CD4-positive, alpha-beta T cell (primary cell): ENCODE results near the gene ZC3H18. TPM values are rescaled to one million over a fixed set of nuclear protein-coding genes. Genes with fewer than 3 reads are reported as not detected.

Experiments
- ATAC-seq: fragments of 200-7000 bp; cut with Tn5 transposase; one replicate; pipeline ENCODE4 v1.10.0; 2022; ENCODE audit warnings: mild to moderate bottlenecking; ENCODE audit not compliant: poor library complexity
- CTCF ChIA-PET: fragments of 350-600 bp; sonication (Branson Sonifier 250); formaldehyde crosslinking; loops from one replicate; lab custom pipeline; 2021; ENCODE audit warnings: antibody characterized with exemption, inconsistent platforms; lab: Charles Lee
- POLR2A ChIA-PET: fragments of 350-600 bp; sonication (Branson Sonifier 250); formaldehyde crosslinking; loops from one replicate; lab custom pipeline; 2021; ENCODE audit warnings: antibody characterized with exemption, inconsistent platforms; lab: Charles Lee
- DNase-seq, 14 experiments: peaks; one replicate each; pipeline ENCODE4 v3.0.0-alpha.2; 2013 to 2020; ENCODE audit warnings: mixed read lengths in 2 of 14
- H3K27ac ChIP-seq, 2 donors: one replicate each; pipeline versions ENCODE4 v1.5.1 to v1.7.0; 2013; ENCODE audit warnings: low read length in 2 of 2, low read depth in 1 of 2, mild to moderate bottlenecking in 1 of 2
- H3K27me3 ChIP-seq, 2 experiments: 1 replicate in 1 of 2; 2 replicates in 1 of 2; pipeline versions ENCODE4 v1.6.1 to v1.7.0; 2013; ENCODE audit warnings: low read length in 2 of 2, control low read depth in 1 of 2, mild to moderate bottlenecking in 1 of 2, moderate library complexity in 1 of 2; ENCODE audit not compliant: insufficient read depth in 2 of 2, control insufficient read depth in 1 of 2
- H3K36me3 ChIP-seq: one replicate; pipeline ENCODE4 v1.6.1; 2013; ENCODE audit warnings: low read length, control low read depth; ENCODE audit not compliant: insufficient read depth
- H3K4me1 ChIP-seq: one replicate; pipeline ENCODE4 v1.6.1; 2013; ENCODE audit warnings: low read length, control low read depth; ENCODE audit not compliant: insufficient read depth
- H3K4me3 ChIP-seq: one replicate; pipeline ENCODE4 v1.5.1; 2013; ENCODE audit warnings: mild to moderate bottlenecking, low read length, moderate library complexity
- H3K9me3 ChIP-seq, 2 experiments: 1 replicate in 1 of 2; 2 replicates in 1 of 2; pipeline versions ENCODE4 v1.6.1 to v1.7.0; 2013; ENCODE audit warnings: low read length in 2 of 2, mild to moderate bottlenecking in 2 of 2, control low read depth in 1 of 2, moderate library complexity in 1 of 2; ENCODE audit not compliant: control insufficient read depth in 1 of 2, insufficient read depth in 1 of 2
- H3K27ac Mint-ChIP-seq: one replicate; pipeline ENCODE4 v1.8.0; 2020; ENCODE audit warnings: mixed read lengths
- H3K27me3 Mint-ChIP-seq: one replicate; pipeline ENCODE4 v1.8.0; 2021; ENCODE audit warnings: mixed read lengths
- H3K36me3 Mint-ChIP-seq: one replicate; pipeline ENCODE4 v1.8.0; 2021; ENCODE audit warnings: low read depth, mixed read lengths
- H3K4me1 Mint-ChIP-seq: one replicate; pipeline ENCODE4 v1.8.0; 2021; ENCODE audit warnings: low read depth, mixed read lengths
- H3K4me3 Mint-ChIP-seq: one replicate; pipeline ENCODE4 v1.8.0; 2020; ENCODE audit warnings: mild to moderate bottlenecking, mixed read lengths
- H3K9me3 Mint-ChIP-seq: one replicate; pipeline ENCODE4 v1.8.0; 2020; ENCODE audit warnings: mixed read lengths
- CTCF ChIP-seq: fragments of 200-600 bp; IDR thresholded peaks from one replicate; pipeline ENCODE4 v1.8.0; 2022; ENCODE audit warnings: antibody characterized with exemption, mild to moderate bottlenecking
- intact Hi-C, 2 experiments: fragments of 100-400 bp; cut with DNase I in 1 of 2; cut with micrococcal nuclease in 1 of 2; formaldehyde crosslinking; loops; one replicate each; pipeline versions ENCODE4 v1.15.1 to v1.9.0; 2023 to 2025; cut with DNase I, micrococcal nuclease
- total RNA-seq, 174 experiments: library from RNA in 2 of 174; stranded (reverse) in 2 of 174; gene quantifications; one replicate each; pipeline ENCODE4 v1.2.3 and lab custom pipeline; 2021 to 2026

Gene ZC3H18
- total RNA-seq, 2 experiments from 2014 or later: 92.6 to 93.7 TPM

GRCh38 chr16:88568710-88569613 is 1.2 kb upstream of the ZC3H18 start:
- POLR2A ChIA-PET: interaction anchor here (2.4 kb wide), 1 partner anchor 134 kb away, joined by 38 read pairs; no protein-coding TSS in a partner anchor
- ATAC-seq: no peak
- no peaks in the 10 kb centered on the region for H3K27me3 ChIP-seq
- no peak for TF ChIP-seq CTCF
- intact Hi-C loops: loop anchor here in 1 of 2 experiments (10.0 kb wide), 2 partner anchors 374 to 614 kb away; partner anchors contain the start of gene BANP
- no peaks in the 10 kb centered on the region for H3K9me3 ChIP-seq
- H3K36me3 ChIP-seq: peaks cover 16% of the 10 kb centered on the region
- Mint-ChIP-seq H3K9me3 (no peaks in the 10 kb centered on the region), H3K27me3 (no peaks in the 10 kb centered on the region), H3K27ac (peak overlapping the region; percentile 87), H3K4me1 (peaks cover 33% of the 10 kb centered on the region), H3K4me3 (peak overlapping the region; percentile 87), H3K36me3 (peaks cover 25% of the 10 kb centered on the region)
- CTCF ChIA-PET: interaction anchor here (1.8 kb wide), 1 partner anchor 116 kb away, joined by 7 read pairs; no protein-coding TSS in a partner anchor
- H3K4me1 ChIP-seq: peaks cover 27% of the 10 kb centered on the region
- DNase-seq: no peak
- H3K4me3 ChIP-seq: peak overlapping the region; percentile 63
- peak overlapping the region in 1 of 2 donors; percentile 78 for H3K27ac ChIP-seq

- Histone ChIP-seq H3K27ac (peak overlapping the region; percentile 44 to 78), H3K27me3 (no peaks in the 10 kb centered on the region), H3K4me3 (peak overlapping the region; percentile 63), H3K4me1 (peaks cover 31% of the 10 kb centered on the region), H3K36me3 (peaks cover 21% of the 10 kb centered on the region), H3K9me3 (no peaks in the 10 kb centered on the region)
- H3K4me3 Mint-ChIP-seq: peak overlapping the region; percentile 87
- ChIA-PET POLR2A (interaction anchor here (0.6 to 2.4 kb wide), 25 partner anchors 13 to 804 kb away, joined by 3 to 38 read pairs (median 4); partner anchors contain the start of genes APRT, BANP, CYBA and KLHDC4), CTCF (interaction anchor here (1.5 to 1.8 kb wide), 2 partner anchors 116 to 288 kb away, joined by 5 to 7 read pairs; partner anchors contain the start of genes GALNS and TRAPPC2L)
- H3K27me3 Mint-ChIP-seq: no peaks in the 10 kb centered on the region
- DNase-seq (peak in 1 of 14 experiments; percentile 16), ATAC-seq (peak; percentile 25)
- intact Hi-C loops: loop anchor here in 1 of 2 experiments (10.0 kb wide), 2 partner anchors 375 to 615 kb away; partner anchors contain the start of gene BANP
- H3K4me1 Mint-ChIP-seq: peaks cover 33% of the 10 kb centered on the region
- peaks cover 27% of the 10 kb centered on the region for H3K36me3 Mint-ChIP-seq
- TF ChIP-seq CTCF: no peak
- H3K9me3 Mint-ChIP-seq: no peaks in the 10 kb centered on the region
- peak overlapping the region; percentile 87 for H3K27ac Mint-ChIP-seq
Measured at GRCh38 chr16:88569614-88569984, 604 bp upstream of the ZC3H18 start.

GRCh38 chr16:88570691-88571092 is 489 bp downstream of the ZC3H18 start:
- Histone ChIP-seq H3K4me3 (peak overlapping the region; percentile 65), H3K4me1 (peaks cover 31% of the 10 kb centered on the region), H3K27ac (peak overlapping the region; percentile 64 to 78), H3K9me3 (no peaks in the 10 kb centered on the region), H3K27me3 (no peaks in the 10 kb centered on the region), H3K36me3 (peaks cover 27% of the 10 kb centered on the region)
- peaks cover 36% of the 10 kb centered on the region for H3K4me1 Mint-ChIP-seq
- POLR2A ChIA-PET: interaction anchor here (0.7 to 2.4 kb wide), 22 partner anchors 18 to 805 kb away, joined by 3 to 38 read pairs (median 5); partner anchors contain the start of genes APRT, BANP, KLHDC4 and MVD
- H3K27me3 Mint-ChIP-seq: no peaks in the 10 kb centered on the region
- H3K9me3 Mint-ChIP-seq: no peaks in the 10 kb centered on the region
- ATAC-seq: peak; percentile 38
- intact Hi-C loops: loop anchor here (1.0 to 10.0 kb wide), 6 partner anchors 93 to 806 kb away; partner anchors contain the start of genes CTU2 (in 2 of the 2), RNF166 (in 2 of the 2), KLHDC4 (in 1 of the 2) and MVD (in 1 of the 2)
- no peak for TF ChIP-seq CTCF
- DNase-seq: peak in 13 of 14 experiments; percentile 13 to 73 (median 33)
- peak overlapping the region; percentile 87 for H3K27ac Mint-ChIP-seq
- peaks cover 32% of the 10 kb centered on the region for H3K36me3 Mint-ChIP-seq
- H3K4me3 Mint-ChIP-seq: peak overlapping the region; percentile 88
- CTCF ChIA-PET: interaction anchor here (0.6 to 1.8 kb wide), 3 partner anchors 115 to 287 kb away, joined by 3 to 7 read pairs (median 5); partner anchors contain the start of genes GALNS and TRAPPC2L
